GM21723 (cell line): Measurements from ENCODE around the gene SEC14L1.
"Not testable (repeated sequence)": the region's sequence is repeated elsewhere in the genome, so short reads cannot be mapped to it uniquely, and the experiment has no call there.

Source experiments
- ATAC-seq: cut with Tn5 transposase; IDR thresholded peaks from one replicate; pipeline ENCODE4 v1.9.1; 2021; ENCODE audit warnings: mild to moderate bottlenecking, moderate library complexity; ENCODE audit not compliant: unreplicated experiment

SEC14L1 gene

DNA sequence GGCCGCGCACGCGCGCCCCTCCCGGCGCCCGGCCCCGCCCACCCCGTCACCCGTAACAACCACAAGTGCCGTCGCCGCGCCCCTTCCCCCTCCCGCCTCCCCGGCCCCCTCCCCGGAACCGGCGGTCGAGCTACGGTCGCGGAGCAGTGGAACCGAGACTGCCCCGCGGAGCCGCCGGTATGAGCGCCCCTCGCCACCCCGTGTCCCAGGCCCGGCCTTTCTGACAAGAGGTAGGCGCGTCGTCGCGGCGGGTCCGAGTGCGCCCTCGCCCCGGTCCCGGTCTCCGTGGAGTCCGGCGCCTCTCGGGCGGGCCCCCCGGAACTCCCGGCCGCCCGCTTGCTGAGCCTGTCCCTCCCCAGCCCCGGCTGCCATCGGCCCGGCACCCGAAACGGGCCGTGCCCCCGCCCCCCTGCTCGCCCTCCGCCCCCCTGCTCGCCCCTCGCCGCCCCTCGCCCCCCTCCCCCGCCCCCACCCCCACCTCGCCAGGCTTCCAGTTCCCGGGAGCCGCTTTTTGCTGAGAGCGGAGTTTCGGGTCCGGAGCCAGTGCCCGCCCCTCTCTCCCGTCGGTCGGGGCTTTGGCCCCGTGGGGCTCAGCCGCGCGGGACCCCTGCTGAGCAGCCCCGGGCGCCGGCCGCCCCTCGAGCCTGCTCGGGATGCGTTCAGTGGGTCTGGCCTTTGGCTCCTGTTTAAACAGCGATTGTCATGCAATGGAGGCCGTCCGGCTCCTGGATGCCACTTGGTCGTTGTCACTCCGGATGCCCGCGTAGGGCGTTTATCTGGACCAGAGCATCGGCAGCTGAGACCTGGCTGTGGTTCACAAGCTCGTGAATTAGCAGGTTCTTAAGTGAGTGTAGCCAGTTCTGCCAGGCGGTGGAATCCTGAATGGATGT lies at the start of gene SEC14L1:
SEC14L1 (plus strand) TSS at position 92 of the 890 bp plus-strand sequence. CDS start 2,628 bp downstream, outside the sequence.
- ATAC-seq, result peak; percentile 39

- ATAC-seq, result no peak
Measured at GRCh38 chr17:77092025-77092424, 48.7 kb upstream of the SEC14L1 start.

DNA sequence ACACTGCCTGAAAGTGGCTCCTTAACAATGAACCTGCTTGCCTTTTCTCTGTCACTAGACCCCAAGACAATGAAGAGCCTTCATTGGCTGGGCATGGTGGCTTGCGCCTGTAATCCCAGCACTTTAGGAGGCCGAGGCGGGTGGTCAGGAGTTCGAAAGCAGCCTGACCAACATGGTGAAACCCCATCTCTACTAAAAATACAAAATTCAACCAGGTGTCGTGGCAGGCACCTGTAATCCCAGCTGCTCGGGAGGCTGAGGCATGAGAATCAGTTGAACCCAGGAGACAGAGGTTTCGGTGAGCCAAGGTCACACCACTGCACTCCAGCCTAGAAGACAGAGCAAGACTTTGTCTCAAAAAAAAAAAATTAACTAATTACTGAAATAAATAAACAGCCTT lies 45.3 kb upstream of the SEC14L1 start:
- no peak for ATAC-seq

- ATAC-seq, result no peak
Measured at GRCh38 chr17:77096570-77097214, 44.1 kb upstream of the SEC14L1 start.

DNA sequence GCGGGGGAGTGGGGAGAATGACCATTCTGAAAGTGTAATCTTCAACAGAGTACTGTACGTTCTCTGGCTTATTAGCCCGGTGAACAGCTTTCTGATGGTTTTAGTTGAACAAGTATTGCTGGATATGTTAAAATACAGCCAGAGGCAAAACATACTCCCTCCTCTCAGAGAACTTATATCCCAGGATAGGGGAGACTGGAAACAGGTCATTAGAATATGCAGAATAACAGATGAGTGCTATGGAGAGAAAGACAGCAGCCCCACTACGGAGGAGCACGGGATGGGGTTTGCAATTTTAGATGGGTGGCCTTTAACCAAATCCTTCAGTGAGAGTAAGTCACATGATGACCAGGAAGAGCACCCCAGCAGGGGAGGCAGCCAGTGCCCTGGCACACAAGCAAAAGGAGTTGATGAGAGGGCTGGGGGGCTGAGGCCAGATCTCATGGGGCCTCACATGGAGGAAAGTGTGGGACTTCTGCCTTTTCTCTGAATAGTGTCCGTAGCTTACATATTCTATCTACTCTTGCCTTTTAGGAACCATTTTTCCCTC lies 43.1 kb upstream of the SEC14L1 start:
- no peak for ATAC-seq

DNA sequence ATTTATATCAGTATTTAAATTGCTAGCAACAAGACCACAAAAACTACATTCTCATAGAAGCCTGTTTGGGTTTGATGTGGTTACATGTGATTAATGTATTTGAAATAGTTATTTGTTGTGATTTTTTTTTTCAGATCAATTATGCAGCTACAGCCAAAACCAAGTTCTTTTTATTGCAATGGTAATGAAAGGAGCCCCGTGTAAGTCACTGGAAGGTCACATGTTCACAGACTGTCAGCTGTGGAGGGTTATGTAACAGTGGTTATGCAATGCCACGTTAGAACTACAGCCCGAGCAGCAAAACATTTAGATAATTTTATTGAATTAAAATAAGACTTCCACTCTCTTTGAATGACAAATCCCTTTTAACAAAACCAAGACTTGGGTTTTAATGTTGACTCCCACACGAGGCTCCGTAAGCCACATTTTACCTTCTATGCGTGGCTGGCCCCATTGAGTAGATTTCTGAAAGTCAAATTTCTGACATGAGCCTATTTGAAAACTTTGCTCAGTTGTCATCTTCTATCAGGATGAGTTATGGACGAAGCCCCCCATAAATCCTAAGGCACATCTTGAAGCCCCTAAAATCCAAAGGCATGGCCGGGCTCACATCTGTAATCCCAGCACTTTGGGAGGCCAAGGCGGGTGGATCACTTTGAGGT lies 41.8 kb upstream of the SEC14L1 start:
- ATAC-seq, result no peak

- ATAC-seq, result no peak
Measured at GRCh38 chr17:77099997-77100396, 40.8 kb upstream of the SEC14L1 start.

DNA sequence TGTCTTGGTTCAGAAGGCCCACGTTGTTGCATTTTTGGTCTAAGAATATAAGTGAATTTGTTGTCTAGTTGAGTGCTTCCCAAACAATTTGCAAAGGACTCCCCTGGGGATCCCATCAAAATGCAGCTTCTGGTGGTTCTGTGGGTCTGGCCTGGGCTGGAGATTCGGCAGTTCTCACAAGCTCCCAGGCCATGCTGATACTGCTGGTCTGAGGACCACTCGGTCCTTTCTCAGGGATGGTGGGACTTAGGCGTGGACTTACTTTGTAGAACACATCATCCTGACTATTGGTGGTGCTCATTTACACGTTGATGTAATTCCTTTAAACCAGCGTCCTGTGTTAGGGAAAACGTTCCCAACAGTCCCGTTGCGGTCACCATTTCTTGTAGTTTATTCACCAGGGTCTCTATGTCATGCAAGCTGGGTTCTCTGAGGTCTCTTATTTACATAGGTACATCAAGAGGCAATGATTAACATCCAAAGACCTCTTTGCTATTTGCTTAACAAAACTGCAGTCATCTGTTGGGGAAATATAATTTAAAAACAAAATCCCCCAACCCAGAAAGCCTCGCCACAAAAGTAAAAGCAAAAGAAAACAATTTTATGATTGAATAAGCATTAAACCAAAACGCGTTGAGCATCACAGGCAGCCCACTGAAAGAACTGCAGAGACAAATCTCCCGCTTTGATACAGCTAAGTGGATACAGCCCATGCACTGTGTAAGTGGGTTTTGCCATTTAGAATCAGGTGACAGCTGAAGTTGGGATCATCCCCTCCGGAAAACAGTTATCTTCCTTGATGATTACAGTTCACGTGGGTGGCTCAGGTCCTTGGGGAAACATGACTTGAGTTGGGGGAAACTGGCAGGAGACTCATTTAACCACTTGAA lies 39.0 kb upstream of the SEC14L1 start:
- ATAC-seq, result no peak

- ATAC-seq, result not testable (repeated sequence)
Measured at GRCh38 chr17:77102411-77103134, 38.2 kb upstream of the SEC14L1 start.

GRCh38 chr17:77105706-77106105 lies 35.1 kb upstream of the SEC14L1 start:
- ATAC-seq, result no peak

GRCh38 chr17:77106874-77107358 lies 33.9 kb upstream of the SEC14L1 start:
- ATAC-seq, result peak; percentile 28

DNA sequence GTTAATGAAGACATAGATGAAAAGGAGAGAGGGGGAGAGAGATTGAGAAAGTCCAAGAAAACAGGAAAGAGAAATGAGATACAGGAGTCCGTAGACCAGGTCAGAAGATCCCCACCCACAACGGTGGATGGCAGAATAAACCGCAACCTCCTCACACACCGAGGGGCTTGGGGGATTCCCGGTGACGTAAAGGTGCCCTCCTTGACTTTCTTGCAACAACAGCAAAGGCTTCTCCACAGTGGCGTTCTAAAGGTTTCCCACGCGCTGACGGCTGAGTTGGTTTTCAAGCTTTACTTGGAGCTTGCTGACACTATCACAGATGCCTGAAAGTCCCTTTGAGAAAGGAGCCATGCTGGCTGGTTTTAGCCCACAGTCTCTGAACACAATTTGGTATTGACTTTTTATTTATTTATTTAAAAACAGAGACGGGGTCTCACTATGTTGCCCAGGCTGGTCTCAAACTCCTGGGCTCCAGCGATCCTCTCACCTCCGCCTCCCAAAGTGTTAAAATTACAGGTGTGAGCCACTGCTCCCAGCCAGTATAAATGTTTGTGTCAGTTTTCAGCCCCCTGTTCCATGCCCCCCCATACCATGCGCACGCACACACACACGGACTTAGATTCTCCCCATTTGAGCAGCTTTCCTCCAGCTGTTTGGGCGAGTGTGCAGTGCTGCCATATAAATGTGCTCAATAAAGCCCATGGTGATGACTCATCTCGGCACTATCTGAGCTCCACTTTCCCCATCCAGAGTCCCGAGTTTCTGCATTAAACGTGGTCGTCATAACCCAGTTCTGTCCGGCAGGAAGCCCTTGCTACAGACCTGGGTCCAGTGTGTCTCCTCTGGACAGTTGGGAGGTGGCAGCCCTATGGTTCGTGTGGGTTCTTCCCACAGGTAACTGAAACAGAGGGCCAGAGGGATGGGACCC lies 33.0 kb upstream of the SEC14L1 start:
- peak; percentile 54 for ATAC-seq

- no peak for ATAC-seq
Measured at GRCh38 chr17:77109159-77109759, 31.5 kb upstream of the SEC14L1 start.

DNA sequence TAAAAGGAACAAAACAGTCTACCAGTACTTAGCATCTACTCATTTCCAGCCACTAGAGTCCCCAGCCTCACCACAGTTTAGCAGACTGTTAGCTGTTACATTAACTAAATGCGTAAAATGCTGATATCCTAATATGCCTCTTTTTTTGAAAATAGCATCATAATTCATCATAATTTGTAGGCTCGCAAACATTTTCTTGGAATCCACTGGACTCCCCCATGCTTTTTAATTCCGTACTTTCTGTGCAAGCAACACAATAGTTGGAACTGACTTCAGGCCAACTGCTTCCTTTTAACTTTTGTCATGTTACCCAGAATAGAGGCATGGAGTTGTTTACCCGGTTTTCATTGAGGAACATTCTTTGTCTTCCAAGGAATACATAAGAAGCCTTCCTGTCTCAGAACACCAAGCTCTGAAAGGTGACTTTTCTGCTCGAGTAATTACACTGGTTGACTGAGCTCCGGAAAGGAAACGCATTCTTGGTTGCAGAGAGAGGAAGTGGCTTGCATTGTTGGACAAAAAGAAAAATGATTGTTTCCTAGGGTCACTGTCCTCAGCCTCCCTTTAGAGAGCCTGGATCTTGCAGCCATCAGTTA lies 30.9 kb upstream of the SEC14L1 start:
- no peak for ATAC-seq

DNA sequence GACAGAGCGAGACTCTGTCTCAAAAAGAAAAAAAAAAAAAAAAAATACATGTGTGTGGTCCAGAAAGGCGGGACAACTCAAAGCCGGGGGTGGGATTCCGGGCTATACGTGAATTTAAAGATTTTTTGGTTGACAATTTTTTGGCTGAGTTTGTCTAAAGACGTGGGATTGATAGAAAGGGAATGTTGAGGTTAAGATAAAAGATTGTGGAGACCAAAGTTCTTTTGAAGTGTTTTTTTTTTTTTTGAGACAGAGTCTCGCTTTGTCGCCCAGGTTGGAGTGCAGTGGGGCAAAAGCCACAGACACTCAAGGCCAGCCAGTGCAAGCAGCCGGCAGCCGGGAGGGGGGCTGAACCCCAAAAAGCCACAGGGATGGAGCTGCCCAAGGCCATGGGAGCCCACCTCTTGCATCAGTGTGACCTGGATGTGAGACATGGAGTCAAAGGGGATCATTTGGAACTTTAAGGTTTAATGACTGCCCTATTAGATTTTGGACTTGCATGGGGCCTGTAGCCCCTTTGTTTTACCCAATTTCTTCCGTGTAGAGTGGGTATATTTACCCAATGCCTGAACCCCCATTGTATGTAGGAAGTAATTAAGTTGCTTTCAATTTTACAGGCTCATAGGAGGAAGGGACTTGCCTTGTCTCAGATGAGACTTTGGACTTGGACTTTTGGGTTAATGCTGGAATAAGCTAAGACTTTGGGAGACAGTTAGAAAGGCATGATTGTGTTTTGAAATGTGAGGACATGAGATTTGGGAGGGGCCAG lies 29.4 kb upstream of the SEC14L1 start:
- ATAC-seq, result not testable (repeated sequence)

GRCh38 chr17:77111934-77112296 lies 28.9 kb upstream of the SEC14L1 start:
- ATAC-seq, result no peak

DNA sequence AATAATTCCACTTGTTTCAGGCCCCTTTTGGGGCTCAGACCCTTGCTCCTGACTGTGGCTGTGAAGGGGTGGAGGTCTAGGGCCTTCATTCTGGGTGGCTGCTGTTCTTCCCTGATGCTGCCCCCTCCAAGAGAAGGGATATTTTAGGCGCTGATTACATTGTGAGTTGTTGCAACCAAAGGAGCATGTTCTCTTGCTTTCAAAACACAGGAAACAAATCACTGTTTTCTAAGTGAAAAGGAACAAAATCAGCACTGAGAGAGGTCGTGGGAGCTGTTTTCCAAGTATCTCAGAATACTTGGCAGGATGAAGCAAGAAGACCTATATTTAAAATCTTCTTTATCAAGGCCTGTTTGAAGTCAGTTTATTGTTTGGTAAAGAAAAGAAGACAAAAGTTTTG lies 25.3 kb upstream of the SEC14L1 start:
- ATAC-seq, result no peak
